HG03378 (cell line): ENCODE results near the gene MYADML2.
"Not testable (repeated sequence)": the region's sequence is repeated elsewhere in the genome, so short reads cannot be mapped to it uniquely, and the experiment has no call there.

ENCODE experiments used
- ATAC-seq: cut with Tn5 transposase; IDR thresholded peaks from one replicate; pipeline ENCODE4 v1.9.1; 2021; ENCODE audit warnings: mild to moderate bottlenecking, moderate library complexity; ENCODE audit not compliant: unreplicated experiment

MYADML2 gene

GRCh38 chr17:81947189-81947588 lies at the start of gene MYADML2:
Gene MYADML2 (minus strand): TSS chr17:81947233. CDS start chr17:81941741, 5,492 bp downstream.
- no peak for ATAC-seq

GRCh38 chr17:81996232-81996756 lies 49.3 kb upstream of the MYADML2 start:
- ATAC-seq: no peak

GRCh38 chr17:81995463-81996231 lies 48.6 kb upstream of the MYADML2 start:
- no peak for ATAC-seq

GRCh38 chr17:81994593-81995462 lies 47.8 kb upstream of the MYADML2 start:
- ATAC-seq: no peak

- no peak for ATAC-seq
Measured at GRCh38 chr17:81993729-81994592, 46.9 kb upstream of the MYADML2 start.

- no peak for ATAC-seq
Measured at GRCh38 chr17:81992306-81993102, 45.5 kb upstream of the MYADML2 start.

GRCh38 chr17:81991684-81992305 lies 44.8 kb upstream of the MYADML2 start:
- no peak for ATAC-seq

- no peak for ATAC-seq
Measured at GRCh38 chr17:81990836-81991683, 44.0 kb upstream of the MYADML2 start.

GRCh38 chr17:81987161-81987770 lies 40.2 kb upstream of the MYADML2 start:
- no peak for ATAC-seq

- no peak for ATAC-seq
Measured at GRCh38 chr17:81986606-81987005, 39.6 kb upstream of the MYADML2 start.

GRCh38 chr17:81984773-81985410 lies 37.9 kb upstream of the MYADML2 start:
- no peak for ATAC-seq

- ATAC-seq: no peak
Measured at GRCh38 chr17:81983639-81984373, 36.8 kb upstream of the MYADML2 start.

GRCh38 chr17:81983011-81983638 lies 36.1 kb upstream of the MYADML2 start:
- no peak for ATAC-seq

- ATAC-seq: not testable (repeated sequence)
Measured at GRCh38 chr17:81981511-81981910, 34.5 kb upstream of the MYADML2 start.

- no peak for ATAC-seq
Measured at GRCh38 chr17:81980707-81981343, 33.8 kb upstream of the MYADML2 start.

- no peak for ATAC-seq
Measured at GRCh38 chr17:81980122-81980521, 33.1 kb upstream of the MYADML2 start.
